Kidney glomerular epithelial cell (primary cell): ENCODE results near the gene E2F6.

Experiments
- DNase-seq: peaks from one replicate; lab custom pipeline; 2025; lab: John Stamatoyannopoulos, UW

Gene E2F6

DNA sequence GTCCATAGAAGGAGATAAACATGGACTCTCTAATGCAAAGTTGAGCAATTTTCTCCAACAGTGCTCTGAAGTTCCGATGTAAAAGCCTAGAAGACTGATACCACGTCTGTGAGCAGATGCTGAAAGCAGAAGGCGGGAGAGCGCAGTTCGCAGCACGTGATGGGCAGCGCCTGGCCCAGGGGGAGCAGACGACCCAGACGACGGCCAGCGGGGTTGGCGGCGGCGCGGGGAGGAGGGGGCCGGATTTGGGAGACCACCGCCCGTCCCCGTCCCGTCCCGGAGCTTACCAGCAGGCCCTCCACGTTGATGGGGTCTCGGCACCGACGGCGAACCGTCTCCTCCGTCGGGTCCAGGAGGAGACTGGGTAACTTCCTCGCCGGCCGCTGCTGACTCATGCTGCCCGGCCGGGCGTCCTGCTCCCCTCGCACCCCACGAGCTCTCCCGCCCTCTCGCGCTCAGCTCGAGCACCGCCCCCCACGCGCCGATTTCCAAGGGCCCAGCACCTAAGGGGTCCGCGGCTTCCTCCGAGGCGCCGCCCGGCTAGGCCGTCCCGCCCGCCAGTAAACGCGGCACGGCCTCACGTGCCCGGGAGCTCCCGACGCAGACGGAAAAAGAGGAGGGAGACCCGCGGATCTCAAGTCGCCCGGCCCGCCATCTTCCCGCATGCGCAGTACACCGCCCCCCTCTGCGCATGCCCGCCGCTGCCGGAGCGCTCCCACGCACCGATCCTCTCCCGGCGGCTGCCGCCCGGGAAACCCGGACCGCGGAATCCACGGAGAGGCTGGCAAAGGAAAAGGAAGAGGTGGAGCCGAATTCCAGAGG is at the start of gene E2F6:
E2F6 (minus strand) TSS at position 677 of the 822 bp plus-strand sequence; CDS start at position 395, 282 bp downstream.
- DNase-seq: peak; percentile 86

DNA sequence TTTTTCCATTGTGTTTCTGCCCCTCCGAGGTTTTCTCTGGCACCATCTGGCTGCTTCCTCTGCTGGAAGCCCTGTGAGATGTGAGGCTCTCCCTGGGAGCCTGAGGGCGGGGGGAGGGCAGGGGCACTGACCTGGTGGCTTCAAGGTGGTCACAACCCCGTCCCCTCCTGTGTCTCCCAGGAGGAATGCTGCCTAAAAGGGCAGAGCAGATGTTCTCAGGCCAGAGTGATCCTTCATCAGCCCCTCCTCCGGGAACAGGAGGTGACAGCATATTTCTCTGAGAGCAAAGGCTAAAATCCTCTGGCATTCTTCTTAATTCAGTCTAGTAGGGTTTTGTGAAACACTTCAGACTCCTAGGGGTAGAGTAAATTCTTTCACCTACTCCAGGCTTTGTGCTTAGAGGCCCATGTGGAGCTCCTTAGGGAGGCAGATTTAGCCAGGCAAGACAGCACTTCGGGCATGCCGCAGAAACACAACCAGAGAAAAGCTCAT is 49.6 kb upstream of the E2F6 start:
- no peak for DNase-seq

- DNase-seq: no peak
These were observed 48.9 kb upstream of the E2F6 start for GRCh38 chr2:11514904-11515303.

- no peak for DNase-seq
These were observed 48.2 kb upstream of the E2F6 start for GRCh38 chr2:11514081-11514730.

DNA sequence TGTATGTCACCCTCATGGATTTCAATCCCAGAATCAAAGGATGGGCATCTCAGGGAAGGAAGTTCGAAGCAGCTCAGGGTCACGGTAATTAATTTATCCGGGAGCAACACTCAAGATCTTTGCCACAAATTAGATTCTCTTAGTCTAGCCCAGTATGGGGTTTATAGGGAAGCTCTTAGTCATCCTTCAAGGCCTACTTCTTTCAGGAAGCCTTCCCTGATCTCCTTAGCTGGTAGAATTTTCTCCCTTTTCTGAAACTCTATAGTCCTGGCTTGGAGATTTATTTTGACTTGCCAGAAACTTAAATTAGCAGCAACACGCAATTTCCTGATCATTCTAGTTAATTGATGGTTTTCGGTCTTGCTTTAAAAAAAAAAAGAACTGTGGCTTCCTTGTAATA is 47.4 kb upstream of the E2F6 start:
- DNase-seq: no peak

DNA sequence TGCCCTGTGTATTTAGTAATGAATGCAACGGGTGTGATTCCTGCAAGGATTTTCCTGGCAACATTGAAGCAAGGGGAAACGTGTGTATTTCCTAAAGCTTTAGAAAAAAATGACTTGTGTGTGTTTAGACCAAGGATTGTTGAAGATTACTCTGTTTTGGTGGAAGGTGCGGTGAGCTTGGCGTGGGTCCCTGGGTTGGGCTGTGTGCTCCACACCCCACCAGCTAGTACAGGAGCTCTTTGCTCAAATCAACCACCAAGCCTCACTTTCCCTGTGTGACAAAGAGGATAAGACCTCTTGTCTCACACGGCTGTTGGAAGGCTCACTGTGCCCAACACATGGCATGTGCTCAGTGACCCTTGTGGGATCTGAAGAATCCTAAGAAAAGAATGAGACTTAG is 46.5 kb upstream of the E2F6 start:
- DNase-seq: no peak

DNA sequence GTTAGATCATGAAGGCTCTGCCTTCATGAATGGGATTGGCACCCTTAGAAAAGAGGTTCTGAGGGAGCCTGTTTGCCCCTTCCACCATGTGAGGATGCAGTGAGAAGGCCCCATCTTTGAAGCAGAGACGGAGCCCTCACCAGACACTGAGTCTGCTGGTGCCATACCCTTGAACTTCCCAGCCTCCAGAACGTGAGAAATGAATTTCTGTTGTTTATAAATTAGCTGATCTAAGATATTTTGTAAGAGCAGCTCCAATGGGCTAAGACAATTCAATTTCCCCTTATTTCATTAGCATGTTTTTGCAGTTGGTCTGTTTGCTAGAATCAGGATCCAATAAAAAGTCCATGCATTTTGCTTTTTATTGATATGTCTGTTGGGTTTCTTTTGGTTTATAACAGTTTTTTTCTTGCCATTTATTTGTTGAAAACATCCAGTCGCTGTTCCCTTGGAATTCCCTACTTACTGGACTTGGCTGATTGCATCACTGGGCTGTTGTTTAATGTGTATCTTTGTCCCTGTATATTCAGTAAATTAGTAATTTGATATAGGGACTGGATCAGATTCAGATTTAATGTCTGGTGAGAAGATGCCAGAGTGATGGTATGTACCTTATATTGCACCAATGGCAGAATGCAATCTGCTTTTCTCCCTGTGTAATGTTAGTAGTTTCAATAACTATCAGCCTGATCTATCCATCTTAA is 43.8 kb upstream of the E2F6 start:
- no peak for DNase-seq

DNA sequence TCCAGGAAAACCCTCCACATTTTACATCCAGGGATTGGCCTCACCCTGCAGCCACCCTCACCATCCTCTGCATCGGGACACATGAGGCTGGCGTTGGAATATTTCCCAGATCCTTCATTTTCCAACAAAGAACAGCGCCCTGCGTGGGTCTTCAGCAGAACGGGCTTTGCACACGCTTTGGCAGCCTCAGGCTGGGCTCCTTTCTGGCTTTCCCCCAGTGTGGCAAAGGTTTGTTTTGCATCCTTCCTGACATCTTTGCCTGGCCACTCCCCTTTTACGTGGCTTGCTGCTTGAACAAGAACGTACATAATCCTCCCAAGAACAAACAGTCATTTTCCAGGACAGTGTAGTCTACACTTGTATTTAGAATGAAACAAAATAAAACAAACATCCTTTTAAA is 42.3 kb upstream of the E2F6 start:
- DNase-seq: no peak

DNA sequence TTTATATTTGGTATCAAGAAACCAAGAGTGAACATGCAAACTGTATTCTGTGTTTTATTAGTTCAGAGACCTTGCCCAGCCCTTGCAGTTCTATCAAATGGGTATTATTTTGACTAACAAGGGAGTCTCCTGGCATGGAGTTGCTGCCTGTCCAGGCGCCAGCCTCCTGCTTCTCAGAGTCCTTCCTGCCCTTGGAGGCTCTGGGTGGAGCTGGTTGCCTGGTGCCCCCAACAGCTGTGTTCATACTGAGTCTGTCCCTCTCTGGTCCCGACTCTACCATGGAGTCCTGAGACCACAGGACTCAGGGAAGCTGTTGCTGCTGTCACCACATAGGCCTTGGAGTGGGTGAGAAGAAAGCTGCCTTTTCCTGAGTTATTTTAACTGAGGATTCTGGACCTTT is 41.6 kb upstream of the E2F6 start:
- no peak for DNase-seq

DNA sequence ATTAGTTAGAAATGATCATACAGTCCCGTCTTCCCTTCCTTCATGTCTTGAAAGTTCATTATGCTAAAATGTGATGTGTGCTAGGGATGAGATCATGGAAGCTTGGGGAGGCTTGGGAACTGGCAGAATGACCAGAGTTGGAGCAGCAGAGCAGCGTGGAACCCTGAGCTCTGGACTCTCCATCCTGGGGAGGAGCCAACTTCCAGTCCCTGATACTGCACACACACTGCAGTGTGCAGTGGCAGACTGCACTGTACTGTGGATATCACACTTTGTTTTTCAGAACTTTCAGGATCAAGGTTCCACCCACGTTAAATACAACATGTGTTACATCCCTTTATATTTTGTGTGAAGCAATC is 40.6 kb upstream of the E2F6 start:
- no peak for DNase-seq

DNA sequence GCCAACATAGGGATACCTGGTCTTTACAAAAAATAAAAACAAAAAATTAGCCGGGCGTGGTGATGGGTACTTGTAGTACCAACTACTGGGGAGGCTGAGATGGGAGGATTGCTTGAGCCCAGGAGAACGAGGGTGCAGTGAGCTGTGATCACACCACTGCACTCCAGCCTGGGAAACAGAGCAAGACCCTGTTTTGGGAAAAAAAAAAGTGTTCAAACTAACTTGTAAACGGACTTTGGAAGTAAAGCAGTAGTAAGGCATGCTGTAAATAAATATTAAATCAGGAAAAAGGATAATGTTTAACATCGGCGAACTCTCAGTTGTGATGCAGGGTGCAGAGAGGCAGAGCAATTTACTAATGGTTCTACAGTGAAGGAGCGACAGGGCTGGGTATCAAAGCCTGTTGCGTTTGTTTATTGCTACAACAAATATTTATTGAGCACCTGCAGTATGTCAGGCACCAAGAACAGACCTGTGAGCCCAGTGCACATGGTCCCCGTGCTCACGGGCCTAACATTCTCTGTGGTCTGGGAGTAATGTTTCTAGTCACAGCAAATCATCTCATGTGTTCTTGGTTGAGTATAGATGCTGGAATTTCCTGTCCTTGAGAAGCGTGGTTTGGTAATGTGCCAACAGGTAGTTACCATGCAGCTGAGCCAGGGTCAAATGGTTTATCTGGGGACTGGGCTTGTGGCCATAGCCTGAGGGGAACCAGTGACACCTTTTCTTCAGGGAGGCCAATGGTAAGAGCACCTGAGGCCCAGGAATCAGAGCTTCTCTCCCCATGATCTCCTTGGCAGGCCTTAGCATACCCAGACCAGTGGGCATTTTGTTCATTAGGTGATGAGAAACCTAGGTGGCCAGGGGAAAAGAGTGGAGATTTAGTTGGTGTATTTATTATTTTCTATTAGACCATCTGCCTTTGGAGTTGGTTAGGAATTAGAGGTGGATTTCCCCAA is 40.0 kb upstream of the E2F6 start:
- DNase-seq: peak; percentile 9

DNA sequence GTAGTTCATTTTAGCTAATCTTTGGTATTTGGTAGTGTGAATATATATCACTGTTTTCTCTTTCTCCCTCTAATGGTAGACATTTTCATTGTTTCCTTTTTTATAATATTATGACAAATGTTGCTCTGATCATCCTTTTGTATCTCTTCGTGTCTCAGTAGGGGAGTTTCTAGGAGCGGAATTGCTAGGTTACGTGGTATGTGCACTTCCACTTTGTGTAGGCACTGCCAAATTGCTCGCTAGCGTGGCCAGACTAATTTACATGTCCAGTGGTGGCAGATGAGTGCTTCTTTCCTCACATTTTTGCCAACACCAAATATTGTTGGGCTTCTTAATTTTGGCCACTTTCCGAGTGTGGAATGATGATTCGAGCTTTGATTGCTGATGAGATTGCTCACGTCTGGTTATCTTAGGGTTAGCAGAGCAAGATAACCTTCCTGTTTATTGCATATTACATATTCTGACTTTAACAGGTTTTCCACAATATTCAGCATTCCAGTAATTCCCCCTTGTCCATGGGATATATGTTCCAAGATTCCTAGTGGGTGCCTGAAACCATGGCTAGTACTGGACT is 37.5 kb upstream of the E2F6 start:
- DNase-seq: no peak

DNA sequence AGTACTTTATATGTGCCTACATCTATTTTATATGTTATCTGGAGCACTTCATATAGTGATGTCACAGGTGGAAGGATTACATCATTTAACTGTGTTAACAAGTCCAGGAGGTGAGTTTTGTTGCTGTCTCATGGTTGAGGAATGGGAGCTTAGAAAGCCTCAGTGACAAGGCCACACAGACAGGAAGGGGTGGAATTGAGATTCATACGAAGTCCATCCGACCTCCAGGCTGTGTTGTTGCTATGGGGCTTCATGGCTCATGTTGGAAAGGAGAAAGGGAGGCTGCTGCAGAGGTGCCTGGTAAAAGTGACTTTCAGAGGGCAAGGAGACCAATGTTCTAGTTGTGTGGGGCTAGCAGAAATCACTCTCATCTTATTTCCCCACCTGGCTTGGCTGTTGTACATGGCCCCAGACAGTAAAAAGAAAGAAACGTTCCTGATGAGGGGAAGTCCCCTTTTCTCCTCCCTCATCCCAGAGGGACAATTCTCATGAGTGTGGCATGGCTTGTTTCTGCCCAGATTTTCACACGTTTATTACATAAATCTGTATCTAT is 36.9 kb upstream of the E2F6 start:
- DNase-seq: no peak

GRCh38 chr2:11500702-11501303 is 34.8 kb upstream of the E2F6 start:
- no peak for DNase-seq

DNA sequence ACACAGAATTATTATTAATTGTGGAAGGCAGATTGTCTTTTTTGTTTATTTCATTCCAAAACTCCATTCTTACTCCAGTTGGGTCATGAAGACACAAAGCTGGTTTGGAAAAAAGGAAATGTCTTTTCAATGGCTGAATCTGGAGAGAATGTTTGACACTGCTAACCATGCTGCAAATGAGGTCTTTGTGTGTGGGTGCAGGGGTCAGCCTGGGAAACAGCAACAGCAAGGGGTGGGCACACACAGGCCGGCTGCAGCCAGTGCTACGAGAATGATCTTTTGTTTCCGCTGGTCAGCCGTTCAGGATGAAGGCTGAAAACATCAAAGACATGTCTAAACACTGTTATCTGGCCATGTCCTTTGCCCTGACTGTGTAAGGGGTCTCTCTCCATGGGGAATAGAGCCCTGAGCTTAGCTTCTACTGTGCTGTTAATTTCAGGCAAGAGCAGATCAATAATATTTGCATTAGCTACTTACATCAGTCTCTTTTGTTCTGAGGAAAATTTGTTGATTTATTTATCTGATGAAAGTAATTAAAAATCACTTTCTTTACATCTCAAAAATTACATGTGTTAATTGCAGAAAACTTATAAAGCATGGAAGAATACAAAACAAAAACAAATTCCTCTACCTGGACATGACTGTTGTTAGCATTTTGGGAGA is 33.3 kb upstream of the E2F6 start:
- no peak for DNase-seq

GRCh38 chr2:11498543-11499034 is 32.6 kb upstream of the E2F6 start:
- DNase-seq: no peak

GRCh38 chr2:11495844-11496681 is 30.1 kb upstream of the E2F6 start:
- DNase-seq: no peak

DNA sequence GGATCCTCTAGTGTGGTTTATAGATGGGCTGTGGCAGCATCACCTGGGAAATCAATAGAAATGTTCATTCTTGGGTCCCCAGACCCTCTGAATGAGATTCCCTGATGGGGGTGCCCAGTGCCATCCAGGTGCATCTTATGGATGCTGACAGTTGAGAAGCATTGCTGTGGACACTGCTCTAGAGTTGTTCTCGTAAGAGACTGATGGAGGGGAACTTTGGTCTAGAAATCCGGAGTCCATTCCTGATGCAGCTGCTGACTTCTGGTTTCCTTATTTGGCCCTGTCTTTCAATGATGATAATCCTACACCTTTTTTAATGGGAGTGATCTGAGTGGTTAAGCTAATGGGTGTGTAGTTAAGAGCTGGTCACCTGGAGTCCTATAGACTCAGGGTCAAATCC is 28.3 kb upstream of the E2F6 start:
- no peak for DNase-seq

DNA sequence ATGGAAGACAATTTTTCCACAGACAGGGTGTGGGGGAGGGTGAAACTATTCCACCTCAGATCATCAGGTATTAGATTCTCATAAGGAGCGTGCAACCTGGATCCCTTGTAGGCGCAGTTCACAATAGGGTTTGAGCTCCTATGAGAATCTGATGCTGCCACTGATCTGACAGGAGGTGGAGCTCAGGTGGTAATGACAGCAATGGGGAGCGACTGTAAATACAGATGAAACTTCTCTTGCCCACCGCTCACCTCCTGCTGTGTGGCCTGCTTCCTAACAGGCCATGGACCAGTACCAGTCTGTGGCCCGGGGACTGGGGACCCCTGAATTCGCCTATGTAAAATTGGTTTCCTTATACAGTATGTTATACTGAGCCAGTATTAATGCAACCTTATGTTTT is 27.3 kb upstream of the E2F6 start:
- no peak for DNase-seq
